Right lobe of liver (tissue), 6 donors: ENCODE results near the gene MTAP. TPM values are rescaled to one million over a fixed set of nuclear protein-coding genes. Genes with fewer than 3 reads are reported as not detected.
A peak's percentile ranks its signal among the peaks of the same experiment; 100 is the strongest.

Experiments
- ATAC-seq, 4 donors: fragments of 200-7000 bp; cut with Tn5 transposase; one replicate each; pipeline ENCODE4 v1.9.1; 2020; ENCODE audit warnings: mild to moderate bottlenecking in 4 of 4, moderate library complexity in 4 of 4
- DNase-seq, 3 donors: peaks; one replicate each; pipeline ENCODE4 v3.0.0-alpha.2; 2020
- H3K27ac ChIP-seq, 3 donors: fragments of 200-600 bp; one replicate each; pipeline ENCODE4 v1.8.0; 2022
- H3K27me3 ChIP-seq, 2 donors: fragments of 200-600 bp; one replicate each; pipeline ENCODE4 v1.8.0; 2022
- H3K36me3 ChIP-seq, 4 donors: fragments of 200-600 bp; sonication (generic) in 1 of 4; one replicate each; pipeline versions ENCODE4 v1.5.1 to v1.8.0; 2017 to 2022; ENCODE audit warnings: control low read depth in 1 of 4
- H3K4me1 ChIP-seq, 4 donors: fragments of 200-600 bp; sonication (generic) in 1 of 4; one replicate each; pipeline versions ENCODE4 v1.5.1 to v1.8.0; 2017 to 2022; ENCODE audit warnings: control low read depth in 1 of 4
- H3K4me3 ChIP-seq, 3 donors: fragments of 200-600 bp; one replicate each; pipeline ENCODE4 v1.8.0; 2022
- H3K9me3 ChIP-seq, 4 donors: fragments of 200-600 bp; sonication (generic) in 1 of 4; one replicate each; pipeline versions ENCODE4 v1.5.1 to v1.8.0; 2017 to 2022; ENCODE audit warnings: control low read depth in 1 of 4
- POLR2A ChIP-seq: fragments of 450-650 bp; IDR thresholded peaks from one replicate; pipeline ENCODE4 v1.6.1; 2017; ENCODE audit warnings: antibody characterized with exemption, mild to moderate bottlenecking
- WGBS: methylation state at CpG from one replicate; pipeline ENCODE4 v1.1.6; 2018; ENCODE audit warnings: low coverage, low lambda C conversion rate; ENCODE audit not compliant: insufficient coverage; ENCODE audit errors: missing lambda C conversion rate; 5-methylcytosine and 5-hydroxymethylcytosine counted together
- intact Hi-C, 2 donors: fragments of 100-400 bp; cut with DNase I; formaldehyde crosslinking; loops; one replicate each; pipeline versions ENCODE4 v1.11.2 to v1.14.1; 2022
- total RNA-seq, 6 experiments: library from RNA; depleted of rRNA in 2 of 6; stranded (reverse); fragments of >200 nt in 2 of 6; fragmentation: NEBNext Ultra II Directional in 3 of 6; extraction: Animal tissue kit (Norgen Biotek cat#: 25700) in 3 of 6; gene quantifications; one replicate each; pipeline versions ENCODE4 v1.1.0 to v1.2.4, GENCODE V29; 2016 to 2023
- TF ChIP-seq, protein P1 (sequence below), 4 donors: fragments of 200-600 bp in 3 of 4; fragments of 450-650 bp in 1 of 4; IDR thresholded peaks; one replicate each; pipeline versions ENCODE4 v1.5.1 to v1.8.0; 2016 to 2022; ENCODE audit warnings: antibody characterized with exemption in 4 of 4, mild to moderate bottlenecking in 2 of 4
- donor health status: DM: no; HTN: yes; CAD: no.
- donor health status: DM: no; HTN: no; CAD: no.
- donor health status: DM: no; HTN: no; CAD: no.
- donor health status: DM: no; HTN: yes; CAD: no.
- donor health status: DM: no; HTN: yes; CAD: no.

The MTAP gene
- total RNA-seq, 6 experiments from 2014 or later, result 18.1 to 23.7 (median 20.5) TPM

- Histone ChIP-seq H3K4me1 (no peaks in the 10 kb centered on the region), H3K36me3 (no peaks in the 10 kb centered on the region), H3K27ac (no peak overlapping the region), H3K27me3 (no peaks in the 10 kb centered on the region), H3K9me3 (no peaks in the 10 kb centered on the region), H3K4me3 (no peak overlapping the region)
- TF ChIP-seq, protein P1, sequence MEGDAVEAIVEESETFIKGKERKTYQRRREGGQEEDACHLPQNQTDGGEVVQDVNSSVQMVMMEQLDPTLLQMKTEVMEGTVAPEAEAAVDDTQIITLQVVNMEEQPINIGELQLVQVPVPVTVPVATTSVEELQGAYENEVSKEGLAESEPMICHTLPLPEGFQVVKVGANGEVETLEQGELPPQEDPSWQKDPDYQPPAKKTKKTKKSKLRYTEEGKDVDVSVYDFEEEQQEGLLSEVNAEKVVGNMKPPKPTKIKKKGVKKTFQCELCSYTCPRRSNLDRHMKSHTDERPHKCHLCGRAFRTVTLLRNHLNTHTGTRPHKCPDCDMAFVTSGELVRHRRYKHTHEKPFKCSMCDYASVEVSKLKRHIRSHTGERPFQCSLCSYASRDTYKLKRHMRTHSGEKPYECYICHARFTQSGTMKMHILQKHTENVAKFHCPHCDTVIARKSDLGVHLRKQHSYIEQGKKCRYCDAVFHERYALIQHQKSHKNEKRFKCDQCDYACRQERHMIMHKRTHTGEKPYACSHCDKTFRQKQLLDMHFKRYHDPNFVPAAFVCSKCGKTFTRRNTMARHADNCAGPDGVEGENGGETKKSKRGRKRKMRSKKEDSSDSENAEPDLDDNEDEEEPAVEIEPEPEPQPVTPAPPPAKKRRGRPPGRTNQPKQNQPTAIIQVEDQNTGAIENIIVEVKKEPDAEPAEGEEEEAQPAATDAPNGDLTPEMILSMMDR (IDR thresholded peaks at IDR 0.05), result no peak
- no peak for TF ChIP-seq POLR2A
- ATAC-seq (no peak), DNase-seq (no peak)
- WGBS, result 42% methylated on average over 2 of the region's 2 CpGs
- intact Hi-C loops, result no loop called here
Measured at GRCh38 chr9:21781656-21782055, 20.8 kb upstream of the MTAP start.

DNA sequence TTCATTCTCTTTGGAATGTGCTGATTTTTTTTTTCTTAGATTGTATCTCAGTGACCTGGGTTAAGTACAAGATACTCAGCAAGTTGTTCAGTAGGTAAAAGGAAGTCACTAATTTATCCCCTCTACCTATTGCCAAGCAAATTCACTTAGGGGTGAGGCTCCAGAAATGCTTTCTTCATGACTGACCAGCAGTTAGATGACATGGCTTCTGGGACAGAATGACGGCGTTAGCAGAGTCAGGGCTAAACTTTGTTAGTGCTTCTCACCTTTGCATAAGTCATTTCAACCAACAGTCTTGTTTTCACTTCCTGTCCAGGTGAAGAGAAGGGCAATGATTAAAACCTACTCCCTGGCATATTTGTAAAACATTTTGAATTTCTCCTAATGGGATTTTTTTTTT, 20.2 kb upstream of the MTAP start:
- ATAC-seq (no peak), DNase-seq (no peak)
- Histone ChIP-seq H3K27ac (no peak overlapping the region), H3K4me1 (no peaks in the 10 kb centered on the region), H3K27me3 (no peaks in the 10 kb centered on the region), H3K9me3 (no peaks in the 10 kb centered on the region), H3K4me3 (no peak overlapping the region), H3K36me3 (no peaks in the 10 kb centered on the region)
- TF ChIP-seq, protein P1 (IDR thresholded peaks at IDR 0.05), result no peak
- no peak for TF ChIP-seq POLR2A
- whole genome bisulfite sequencing, result 28% methylated on average over 2 of the region's 2 CpGs
- intact Hi-C loops, result no loop called here

- no peaks in the 10 kb centered on the region for H3K27me3 ChIP-seq
- DNase-seq (no peak), ATAC-seq (no peak)
- intact Hi-C loops, result no loop called here
- TF ChIP-seq POLR2A, result no peak
- TF ChIP-seq, protein P1 (IDR thresholded peaks at IDR 0.05), result no peak
- no peaks in the 10 kb centered on the region for H3K4me1 ChIP-seq
- H3K36me3 ChIP-seq, result no peaks in the 10 kb centered on the region
- no peaks in the 10 kb centered on the region for H3K9me3 ChIP-seq
- no peak overlapping the region for H3K27ac ChIP-seq
- no peak overlapping the region for H3K4me3 ChIP-seq
- WGBS, result 36% methylated on average over 6 of the region's 6 CpGs
Measured at GRCh38 chr9:21788752-21789151, 13.7 kb upstream of the MTAP start.

DNA sequence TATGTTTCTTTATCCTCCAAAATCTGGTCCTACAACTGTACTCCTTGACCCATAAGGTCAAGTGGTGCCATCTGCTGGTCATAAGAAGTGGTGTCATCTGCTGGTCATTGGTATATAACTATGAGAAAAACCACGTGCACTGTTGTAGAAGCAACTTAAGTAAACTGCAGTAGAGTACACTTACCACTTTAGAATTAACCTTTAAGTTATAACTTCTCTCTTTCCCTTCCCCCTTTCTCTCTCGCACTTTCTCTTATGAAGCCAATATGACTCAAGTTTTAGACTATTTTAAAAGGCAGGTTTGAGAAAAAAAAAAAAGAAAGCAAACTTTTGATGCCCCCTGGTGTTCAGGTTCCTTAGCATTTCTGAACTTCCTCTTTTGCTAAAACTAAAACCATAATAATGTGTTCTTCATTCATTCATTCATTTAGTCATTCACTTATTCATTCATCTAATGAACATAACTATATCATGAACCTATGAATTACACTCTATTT, 12.8 kb upstream of the MTAP start:
- ATAC-seq, result peak; percentile 98 to 100 (median 99)
- TF ChIP-seq, protein P1 (IDR thresholded peaks at IDR 0.05), result peak; percentile 78 to 84 (median 81)
- no peak for TF ChIP-seq POLR2A
- H3K27me3 ChIP-seq, result no peaks in the 10 kb centered on the region
- no peak overlapping the region for H3K4me3 ChIP-seq
- DNase-seq, result peak in 1 of 3 donors; percentile 51
- WGBS, result 0% methylated on average over 2 of the region's 2 CpGs
- no peaks in the 10 kb centered on the region for H3K4me1 ChIP-seq
- intact Hi-C loops, result no loop called here
- no peaks in the 10 kb centered on the region for H3K9me3 ChIP-seq
- no peak overlapping the region for H3K27ac ChIP-seq
- no peaks in the 10 kb centered on the region for H3K36me3 ChIP-seq

GRCh38 chr9:21795483-21795882, 7.0 kb upstream of the MTAP start:
- ATAC-seq (no peak), DNase-seq (no peak)
- H3K4me1 ChIP-seq, result no peaks in the 10 kb centered on the region
- no peak overlapping the region for H3K4me3 ChIP-seq
- H3K27me3 ChIP-seq, result no peaks in the 10 kb centered on the region
- intact Hi-C loops, result no loop called here
- H3K9me3 ChIP-seq, result no peaks in the 10 kb centered on the region
- TF ChIP-seq POLR2A, result no peak
- TF ChIP-seq, protein P1 (IDR thresholded peaks at IDR 0.05), result no peak
- no peaks in the 10 kb centered on the region for H3K36me3 ChIP-seq
- H3K27ac ChIP-seq, result no peak overlapping the region
- 41% methylated on average over 2 of the region's 2 CpGs for WGBS
